ENCODE measurements around the gene PDYN.

- TF ChIP-seq, protein P1, sequence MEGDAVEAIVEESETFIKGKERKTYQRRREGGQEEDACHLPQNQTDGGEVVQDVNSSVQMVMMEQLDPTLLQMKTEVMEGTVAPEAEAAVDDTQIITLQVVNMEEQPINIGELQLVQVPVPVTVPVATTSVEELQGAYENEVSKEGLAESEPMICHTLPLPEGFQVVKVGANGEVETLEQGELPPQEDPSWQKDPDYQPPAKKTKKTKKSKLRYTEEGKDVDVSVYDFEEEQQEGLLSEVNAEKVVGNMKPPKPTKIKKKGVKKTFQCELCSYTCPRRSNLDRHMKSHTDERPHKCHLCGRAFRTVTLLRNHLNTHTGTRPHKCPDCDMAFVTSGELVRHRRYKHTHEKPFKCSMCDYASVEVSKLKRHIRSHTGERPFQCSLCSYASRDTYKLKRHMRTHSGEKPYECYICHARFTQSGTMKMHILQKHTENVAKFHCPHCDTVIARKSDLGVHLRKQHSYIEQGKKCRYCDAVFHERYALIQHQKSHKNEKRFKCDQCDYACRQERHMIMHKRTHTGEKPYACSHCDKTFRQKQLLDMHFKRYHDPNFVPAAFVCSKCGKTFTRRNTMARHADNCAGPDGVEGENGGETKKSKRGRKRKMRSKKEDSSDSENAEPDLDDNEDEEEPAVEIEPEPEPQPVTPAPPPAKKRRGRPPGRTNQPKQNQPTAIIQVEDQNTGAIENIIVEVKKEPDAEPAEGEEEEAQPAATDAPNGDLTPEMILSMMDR (IDR thresholded peaks at IDR 0.05; ENCODE audit: low read depth, low read length, poor library complexity, severe bottlenecking): no peak
- no peak for TF ChIP-seq EZH2phosphoT487 (IDR thresholded peaks at IDR 0.05; ENCODE audit: borderline replicate concordance, low read length)
Measured at GRCh38 chr20:2005831-2006426, 12.1 kb upstream of the PDYN start.
